Coronary artery (tissue), 2 donors: ENCODE measurements around the gene SLC25A17.

Experiments
- DNase-seq: peaks from one replicate; pipeline ENCODE4 v3.0.0-alpha.2; 2017; ENCODE audit warnings: low spot score
- H3K27ac ChIP-seq, 2 donors: fragments of 200-600 bp; sonication (generic); one replicate each; pipeline ENCODE4 v1.5.1; 2016 to 2019
- H3K4me3 ChIP-seq: fragments of 200-600 bp; sonication (generic); 2 replicates; pipeline ENCODE4 v1.5.1; 2016; ENCODE audit warnings: mild to moderate bottlenecking, moderate library complexity
- CTCF ChIP-seq: fragments of 200-600 bp; sonication (generic); IDR thresholded peaks from one replicate; pipeline ENCODE4 v1.5.1; 2019; ENCODE audit warnings: antibody characterized with exemption

Gene SLC25A17

GRCh38 chr22:40757071-40757470 lies 62.1 kb downstream of the SLC25A17 start:
- no peak for TF ChIP-seq CTCF
- Histone ChIP-seq H3K27ac (no peak overlapping the region), H3K4me3 (no peak overlapping the region)
- no peak for DNase-seq

GRCh38 chr22:40753114-40753513 lies 66.0 kb downstream of the SLC25A17 start:
- Histone ChIP-seq H3K4me3 (no peak overlapping the region), H3K27ac (no peak overlapping the region)
- DNase-seq: no peak
- TF ChIP-seq CTCF: no peak

GRCh38 chr22:40751250-40751649 lies 67.9 kb downstream of the SLC25A17 start:
- no peak for DNase-seq
- no peak overlapping the region for H3K4me3 ChIP-seq
- TF ChIP-seq CTCF: no peak
- no peak overlapping the region for H3K27ac ChIP-seq

- no peak for DNase-seq
- H3K4me3 ChIP-seq: no peak overlapping the region
- H3K27ac ChIP-seq: no peak overlapping the region
- TF ChIP-seq CTCF: no peak
Measured at GRCh38 chr22:40749829-40750228, 69.3 kb downstream of the SLC25A17 start.

- no peak for DNase-seq
- Histone ChIP-seq H3K27ac (no peak overlapping the region), H3K4me3 (no peak overlapping the region)
- no peak for TF ChIP-seq CTCF
Measured at GRCh38 chr22:40748388-40749355, 70.5 kb downstream of the SLC25A17 start.

GRCh38 chr22:40747361-40747760 lies 71.8 kb downstream of the SLC25A17 start:
- no peak for DNase-seq
- no peak overlapping the region for H3K27ac ChIP-seq
- no peak for TF ChIP-seq CTCF

More at GRCh38 chr22:40747361-40747760, 71.8 kb downstream of the SLC25A17 start:
- H3K4me3 ChIP-seq: no peak overlapping the region
